ENCODE measurements around the gene TRIM10.
"Not testable (repeated sequence)": the region's sequence is repeated elsewhere in the genome, so short reads cannot be mapped to it uniquely, and the experiment has no call there.

TRIM10 gene

DNA sequence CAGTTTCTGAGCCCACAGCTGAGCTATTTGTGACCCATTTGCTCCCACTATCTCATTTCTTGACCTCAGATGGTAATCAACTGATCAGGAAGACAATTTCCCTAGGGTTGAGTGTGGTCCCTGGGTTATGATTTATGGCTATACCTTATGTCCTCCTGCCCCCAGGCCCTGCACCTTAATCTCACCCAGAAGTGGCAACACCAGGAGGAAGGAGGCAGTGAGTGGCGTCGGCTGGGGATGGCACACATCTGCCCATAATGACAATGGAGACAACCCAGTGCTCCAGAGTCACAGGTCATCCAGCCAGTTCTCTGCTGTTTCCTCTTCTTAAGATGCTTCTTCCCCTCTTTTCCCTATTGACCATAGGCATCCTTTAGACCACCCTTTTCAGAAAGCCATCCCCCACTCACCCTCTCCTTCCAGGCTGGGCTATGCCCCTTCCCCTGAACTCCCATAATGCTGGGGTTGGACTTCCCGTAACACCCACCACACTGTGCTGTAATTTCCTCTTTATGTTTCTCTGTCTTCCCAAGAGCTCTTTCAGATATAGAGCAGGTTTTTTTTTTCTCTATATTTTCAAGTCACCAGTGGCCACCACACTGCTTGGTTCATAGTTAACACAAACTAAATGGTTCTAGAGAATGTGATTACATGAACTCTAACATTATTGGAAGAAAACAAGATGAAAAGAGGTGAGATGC lies 8.0 kb downstream of the TRIM10 start:
- no peak for DNase-seq

DNA sequence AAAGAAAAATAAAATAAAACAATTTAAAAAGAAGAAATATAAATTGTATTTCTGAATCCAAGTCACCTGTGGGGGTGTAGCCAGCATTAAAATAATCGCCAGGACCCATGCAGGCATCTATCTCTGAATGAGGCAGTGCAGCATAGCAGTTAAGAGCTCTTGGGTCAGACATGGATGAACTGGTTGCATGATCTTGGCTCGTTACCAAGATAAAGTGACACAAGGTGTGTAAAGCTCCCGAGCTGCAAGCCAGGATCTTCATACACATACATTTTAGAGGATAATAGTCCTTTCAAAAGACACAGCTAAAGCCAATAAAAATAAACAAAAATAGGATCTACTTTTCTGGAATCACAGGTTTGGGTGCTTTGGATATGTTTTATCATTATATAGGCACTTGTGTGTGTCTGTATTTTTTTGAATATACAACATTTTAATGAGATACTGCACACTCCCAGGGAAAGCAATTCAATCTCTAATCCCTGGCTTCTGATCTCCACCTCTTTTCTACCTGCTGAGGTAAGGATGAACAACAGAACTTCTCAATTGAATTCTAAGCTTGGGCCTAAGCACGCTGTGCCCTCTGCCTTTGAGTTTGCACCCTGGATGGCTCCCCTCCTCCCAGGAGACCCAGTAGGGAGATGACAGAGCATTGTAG lies 8.9 kb downstream of the TRIM10 start:
- DNase-seq, result no peak

- DNase-seq, result no peak
Observed at GRCh38 chr6:30151580-30151979, 9.4 kb downstream of the TRIM10 start.

DNA sequence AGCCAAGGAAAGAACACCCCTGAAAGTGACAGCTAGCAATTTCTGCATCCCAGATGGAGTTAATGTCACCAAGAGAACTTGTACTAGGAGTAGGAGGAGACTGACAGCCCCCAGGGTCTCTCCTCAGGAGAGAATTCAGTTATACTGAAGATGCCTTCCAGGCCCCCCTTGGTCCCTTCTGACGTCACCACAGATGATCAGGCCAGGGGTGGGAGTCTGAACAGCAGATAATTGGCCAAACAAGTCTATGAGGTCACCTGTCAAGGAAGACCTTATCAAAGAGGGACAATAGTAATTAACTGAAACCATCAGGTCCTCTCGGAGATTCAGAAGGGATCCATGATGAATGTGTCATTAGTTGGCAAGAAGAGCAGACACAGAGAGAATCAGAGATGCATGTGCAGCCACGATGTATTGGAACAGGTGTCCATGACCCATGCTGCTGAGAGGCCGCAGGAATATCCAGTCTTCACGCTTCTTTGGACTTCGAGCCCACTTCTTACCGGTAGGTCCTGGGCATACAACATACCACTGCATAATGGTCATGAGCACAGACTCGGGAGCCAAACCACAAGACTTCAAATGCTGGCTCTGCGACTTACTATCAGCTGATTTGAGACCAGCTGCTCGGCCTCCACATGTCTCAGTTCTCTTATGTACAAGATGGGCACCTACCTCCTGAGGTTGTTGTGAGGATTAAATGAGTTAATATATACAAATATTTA lies 10.2 kb downstream of the TRIM10 start:
- DNase-seq, result no peak

DNA sequence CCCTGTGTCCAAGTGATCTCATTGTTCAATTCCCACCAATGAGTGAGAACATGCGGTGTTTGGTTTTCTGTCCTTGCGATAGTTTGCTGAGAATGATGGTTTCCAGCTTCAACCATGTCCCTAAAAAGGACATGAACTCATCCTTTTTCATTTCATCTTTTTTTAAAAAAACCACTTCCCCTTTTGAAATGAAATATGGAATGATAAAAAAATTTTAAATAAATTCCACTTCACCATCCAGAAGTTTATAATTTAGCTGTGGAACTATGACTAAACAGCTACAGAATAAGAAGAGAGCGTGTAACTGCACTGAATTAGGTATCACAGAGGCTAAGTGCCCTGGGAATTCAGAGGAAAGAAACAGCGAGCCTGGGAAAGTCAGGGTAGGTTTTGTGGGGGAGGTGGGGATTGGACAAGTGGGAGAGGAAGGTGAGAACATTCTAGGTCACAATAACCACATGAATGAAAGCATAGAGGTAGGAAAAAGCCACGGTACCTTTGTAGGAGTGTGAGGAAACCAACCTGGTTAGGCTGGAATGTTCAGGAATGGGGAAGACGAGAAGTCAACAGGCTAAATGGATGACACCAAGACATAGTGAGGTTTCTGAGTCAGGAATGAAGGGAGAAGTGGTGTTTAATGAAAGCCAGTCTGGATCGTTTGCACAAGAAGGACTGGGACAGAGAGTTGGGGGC lies 11.0 kb downstream of the TRIM10 start:
- DNase-seq, result no peak

DNA sequence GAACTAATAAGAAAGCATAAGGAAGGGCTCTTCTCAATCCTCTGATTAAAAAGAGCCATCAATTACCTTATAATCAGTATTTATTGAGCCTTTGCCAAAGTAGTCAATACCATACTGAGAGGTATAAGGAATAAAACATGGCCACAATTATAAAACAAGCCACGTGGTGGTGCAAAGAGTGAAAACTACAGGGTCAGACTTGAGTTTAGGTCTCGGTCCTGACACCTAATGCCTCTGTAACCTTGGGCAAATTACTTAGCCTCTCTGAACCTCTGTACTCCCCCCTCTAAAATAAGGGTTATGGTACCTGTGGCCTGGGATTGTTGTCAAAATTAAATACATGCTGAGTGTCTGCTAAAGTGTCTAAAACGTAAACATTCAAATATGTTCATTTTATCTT lies 11.8 kb downstream of the TRIM10 start:
- DNase-seq, result no peak

DNA sequence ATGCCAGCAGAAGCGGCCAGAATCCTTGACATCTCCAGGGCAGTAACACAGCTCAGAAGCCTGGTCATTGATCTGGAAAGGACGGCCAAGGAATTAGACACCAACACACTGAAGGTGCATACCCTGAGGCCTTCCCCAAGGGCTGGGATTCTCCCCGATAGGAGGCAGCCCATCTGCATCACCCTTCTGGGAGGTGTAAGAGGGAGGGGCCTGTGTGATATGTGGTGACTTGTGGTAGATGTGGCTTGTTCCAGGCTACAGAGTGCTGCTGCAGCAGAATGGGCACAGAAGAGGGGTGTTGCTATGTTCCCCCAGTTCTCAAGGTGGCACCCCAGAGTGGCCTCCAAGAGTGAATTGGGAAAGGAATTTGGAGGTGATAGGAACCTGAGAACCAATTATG lies 13.9 kb downstream of the TRIM10 start:
- no peak for DNase-seq

DNA sequence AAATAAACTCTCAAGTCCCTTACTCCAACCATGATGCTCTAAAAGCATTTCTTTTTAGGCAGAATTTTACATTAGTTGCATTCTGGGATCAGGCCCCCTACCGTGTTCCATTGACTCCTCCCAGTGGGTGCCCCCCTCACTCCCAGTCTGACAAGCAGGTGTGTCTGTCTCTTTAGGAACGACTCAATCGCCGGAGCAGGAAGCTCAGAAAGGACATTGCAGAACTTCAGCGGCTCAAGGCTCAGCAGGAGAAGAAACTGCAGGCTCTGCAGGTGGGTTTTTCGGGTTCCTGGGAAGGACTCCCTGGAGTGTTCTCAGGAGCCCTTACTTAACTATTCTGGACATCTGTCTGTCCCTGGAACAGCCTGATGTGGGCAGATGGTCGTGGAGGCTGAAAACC lies 15.2 kb downstream of the TRIM10 start:
- DNase-seq, result no peak

GRCh38 chr6:30144811-30145210 lies 16.2 kb downstream of the TRIM10 start:
- no peak for DNase-seq

GRCh38 chr6:30143780-30144179 lies 17.2 kb downstream of the TRIM10 start:
- DNase-seq, result no peak

DNA sequence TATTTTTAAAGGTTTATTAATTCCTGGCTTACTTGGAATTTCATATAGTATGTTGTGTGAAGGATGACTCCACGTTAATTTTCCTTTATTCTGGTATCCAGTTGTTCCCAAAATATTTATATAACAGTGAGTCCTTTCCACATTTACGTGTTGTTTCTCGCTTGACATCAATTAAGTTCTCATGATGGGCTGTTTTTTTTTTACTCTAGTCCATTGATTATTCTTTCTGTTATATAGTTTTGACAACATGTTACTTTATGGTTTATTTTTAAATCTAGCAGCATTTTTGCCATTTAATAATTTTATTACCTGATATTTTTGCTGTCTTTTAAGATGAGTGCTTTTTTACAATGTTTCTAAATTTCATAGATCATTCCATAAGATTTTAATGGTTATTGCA lies 18.3 kb downstream of the TRIM10 start:
- DNase-seq, result no peak

- not testable (repeated sequence) for DNase-seq
Observed at GRCh38 chr6:30140240-30140639, 20.8 kb downstream of the TRIM10 start.

GRCh38 chr6:30136570-30137286 lies 24.3 kb downstream of the TRIM10 start:
- DNase-seq, result no peak

DNA sequence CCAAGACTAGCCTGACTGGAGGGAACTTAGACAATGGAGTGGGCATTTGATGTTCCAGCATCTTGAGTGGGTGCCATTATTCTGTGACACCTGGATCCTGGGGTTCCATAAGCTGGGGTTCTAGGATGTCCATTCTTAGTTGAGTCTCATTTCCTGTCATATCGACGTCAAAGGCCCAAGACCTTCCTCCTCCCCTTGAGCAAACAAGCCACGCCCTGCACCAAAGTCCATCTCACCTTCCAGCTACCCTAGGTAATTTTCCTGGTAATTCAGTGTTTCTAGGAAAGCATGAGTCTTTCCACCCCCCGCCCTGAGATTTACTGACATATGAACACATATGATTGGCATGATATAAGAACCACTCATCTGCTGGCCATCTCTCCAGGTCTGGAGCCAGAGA lies 25.3 kb downstream of the TRIM10 start, which contains the start of gene TRIM40:
TSS of gene TRIM40 (plus strand) at position 384 of the 400 bp plus-strand sequence. CDS start 897 bp downstream, outside the sequence.
- no peak for DNase-seq

DNA sequence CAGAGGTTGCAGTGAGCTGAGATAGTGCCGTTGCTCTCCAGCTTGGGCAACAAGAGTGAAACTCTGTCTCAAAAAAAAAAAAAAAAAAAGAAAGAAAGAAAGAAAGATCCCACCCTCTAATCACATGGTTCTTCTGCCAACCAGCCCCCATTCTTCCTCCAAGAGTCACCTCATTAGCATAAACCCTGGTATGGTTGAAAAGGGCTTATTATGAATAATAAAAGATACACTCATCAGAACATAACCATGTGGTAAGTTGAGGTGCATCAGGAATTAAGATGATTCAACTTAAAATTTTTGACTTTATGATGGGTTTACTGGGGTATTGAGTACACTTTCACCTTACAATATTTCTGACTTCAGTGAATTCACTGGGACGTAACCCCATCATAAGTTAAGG lies 25.9 kb downstream of the TRIM10 start:
- no peak for DNase-seq

DNA sequence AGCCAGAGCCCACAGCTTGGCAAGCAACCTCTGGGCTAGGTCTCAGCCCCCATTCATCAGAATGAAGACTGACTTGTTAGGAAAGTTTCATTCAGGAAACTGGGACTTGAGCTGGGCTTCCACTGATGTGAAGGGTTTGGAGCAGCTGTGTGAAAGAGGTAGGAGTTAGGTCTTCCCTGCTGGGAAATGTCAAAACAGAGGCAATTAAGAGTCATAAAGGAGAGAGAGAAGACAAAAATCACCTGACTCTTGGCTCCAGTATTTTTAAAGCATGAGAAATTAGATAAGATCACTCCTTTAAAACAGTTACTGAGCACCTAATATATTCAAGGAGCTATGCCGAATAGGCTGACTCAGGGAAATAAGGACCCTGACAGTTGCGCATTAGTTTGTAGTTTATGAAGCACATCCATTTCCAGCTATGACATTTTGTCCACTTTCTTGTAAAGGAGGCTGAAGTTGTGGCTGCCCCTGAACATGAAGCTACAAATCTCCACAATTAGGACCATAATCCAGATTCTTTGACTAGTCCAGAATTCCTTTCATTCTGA lies 29.0 kb downstream of the TRIM10 start:
- no peak for DNase-seq

DNA sequence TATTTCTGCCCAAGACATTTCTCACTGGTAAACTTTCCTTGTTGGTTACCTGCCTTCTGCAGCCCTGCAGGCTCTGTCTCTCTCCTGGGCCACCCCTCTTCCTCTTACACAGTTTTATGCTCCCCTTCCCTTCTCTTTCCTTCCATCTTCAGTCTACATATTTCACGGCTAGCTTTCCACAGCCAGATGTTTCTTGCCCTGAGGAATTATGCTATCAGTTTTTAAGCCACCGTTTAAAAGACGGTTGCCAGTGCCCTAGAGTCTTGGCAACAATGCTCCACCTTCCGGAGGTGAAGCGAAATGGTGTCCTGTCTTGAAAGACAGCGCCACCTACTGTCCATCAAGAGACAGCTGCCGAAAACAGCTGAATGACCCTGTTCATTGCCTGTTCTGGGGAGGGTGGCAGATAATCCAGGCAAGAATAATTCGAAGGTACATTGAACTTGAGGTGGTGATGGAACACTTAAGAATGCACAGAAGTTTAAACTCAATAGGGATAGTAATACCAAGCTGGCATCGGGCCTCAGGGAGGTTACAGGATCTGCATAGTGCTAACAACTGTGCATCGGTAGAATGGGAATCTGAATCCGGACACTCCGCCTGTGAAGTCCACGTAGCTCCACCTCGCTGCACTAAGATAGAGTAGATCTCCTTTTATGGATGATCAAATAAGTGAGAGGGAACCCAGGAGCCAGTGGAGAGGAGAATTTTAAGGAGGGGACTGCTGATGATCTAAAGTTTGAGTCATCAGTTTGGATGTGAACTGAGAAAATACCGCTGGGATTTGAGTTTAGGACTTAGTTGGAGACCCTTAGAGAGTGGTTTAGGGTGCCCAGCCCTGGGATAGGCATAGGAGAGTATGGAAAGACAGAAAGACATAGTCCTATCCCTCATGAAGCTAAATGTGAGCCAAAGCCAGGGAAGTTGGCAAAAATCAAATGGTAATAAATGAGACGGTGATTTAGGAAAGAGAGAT lies 29.8 kb downstream of the TRIM10 start:
- peak; percentile 72 for DNase-seq

DNA sequence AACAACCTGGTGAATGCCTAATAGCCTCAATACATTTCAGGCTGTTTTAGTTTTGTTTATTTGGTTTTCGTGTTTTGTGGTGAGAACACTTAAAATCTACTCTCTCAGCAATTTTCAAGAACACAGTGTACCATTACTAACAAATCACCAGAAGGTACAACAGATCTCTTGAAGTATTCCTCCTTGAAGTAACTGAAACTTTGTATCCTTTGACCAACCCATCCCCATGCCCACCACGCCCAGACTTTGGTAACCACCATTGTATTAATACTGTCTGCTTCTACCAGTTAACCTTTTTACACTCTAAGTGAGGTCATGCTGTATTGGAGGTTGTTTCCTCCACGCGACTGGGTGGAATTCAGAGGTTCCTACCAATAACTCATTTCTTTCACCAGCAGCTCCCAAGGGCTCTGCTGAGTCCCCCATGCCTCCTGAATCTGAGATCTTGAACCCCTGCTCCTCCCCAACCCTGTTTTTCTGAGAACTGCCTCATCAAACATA lies 30.8 kb downstream of the TRIM10 start:
- no peak for DNase-seq

- DNase-seq, result no peak
Observed at GRCh38 chr6:30129265-30130178, 31.5 kb downstream of the TRIM10 start.

Measured in NCI-H2171 (cell line).